Thyroid gland (tissue), 4 donors: ENCODE data around the gene ATP2A3. TPM values are rescaled to one million over a fixed set of nuclear protein-coding genes. Genes with fewer than 3 reads are reported as not detected.

Source experiments
- DNase-seq, 2 donors: peaks; one replicate each; pipeline ENCODE4 v3.0.0-alpha.2; 2019
- H3K27ac ChIP-seq, 3 donors: fragments of 200-600 bp; sonication (generic); 1 replicate in 2 of 3; 2 replicates in 1 of 3; pipeline ENCODE4 v1.5.1; 2016 to 2019; ENCODE audit warnings: mild to moderate bottlenecking in 1 of 3, moderate library complexity in 1 of 3
- H3K27me3 ChIP-seq: fragments of 200-600 bp; sonication (generic); one replicate; pipeline ENCODE4 v1.5.1; 2019
- H3K36me3 ChIP-seq, 2 donors: fragments of 200-600 bp; sonication (generic); one replicate each; pipeline ENCODE4 v1.5.1; 2016 to 2019
- H3K4me1 ChIP-seq, 2 donors: fragments of 200-600 bp; sonication (generic); one replicate each; pipeline ENCODE4 v1.5.1; 2017 to 2019
- H3K4me3 ChIP-seq, 3 donors: fragments of 200-600 bp; sonication (generic); replicated peaks in 1 of 3; 1 replicate in 2 of 3; 2 replicates in 1 of 3; pipeline ENCODE4 v1.5.1; 2016; ENCODE audit warnings: mild to moderate bottlenecking in 1 of 3
- H3K9me3 ChIP-seq: fragments of 200-600 bp; sonication (generic); one replicate; pipeline ENCODE4 v1.5.1; 2017
- CTCF ChIP-seq, 6 experiments: fragments of 200-600 bp in 3 of 6; fragments of 450-650 bp in 3 of 6; sonication (generic) in 3 of 6; IDR thresholded peaks; one replicate each; pipeline ENCODE4 v1.5.1; 2016 to 2019; ENCODE audit warnings: antibody characterized with exemption in 6 of 6, mild to moderate bottlenecking in 2 of 6, inconsistent platforms in 1 of 6, moderate library complexity in 1 of 6
- POLR2A ChIP-seq, 2 donors: fragments of 450-650 bp; IDR thresholded peaks; one replicate each; pipeline ENCODE4 v1.6.1; 2017; ENCODE audit warnings: antibody characterized with exemption in 2 of 2, mild to moderate bottlenecking in 2 of 2, moderate library complexity in 1 of 2
- WGBS, 2 donors: methylation state at CpG; one replicate each; pipeline ENCODE4 v1.1.5; 2017; 5-methylcytosine and 5-hydroxymethylcytosine counted together
- intact Hi-C: fragments of 100-400 bp; cut with DNase I; formaldehyde crosslinking; loops from one replicate; pipeline ENCODE4 v1.15.1; 2023
- total RNA-seq, 4 donors: library from RNA; depleted of rRNA; stranded (reverse); fragments of >200 nt; gene quantifications; one replicate each; pipeline ENCODE4 v1.2.3, GENCODE V29; 2016

ATP2A3 gene
- total RNA-seq, 4 donors from 2014 or later = 6.9 to 18.6 (median 9.1) TPM

GRCh38 chr17:3903881-3904290, 60.4 kb downstream of the ATP2A3 start:
- Histone ChIP-seq H3K4me1 (no peaks in the 10 kb centered on the region), H3K27me3 (no peaks in the 10 kb centered on the region), H3K9me3 (no peaks in the 10 kb centered on the region), H3K27ac (no peak overlapping the region), H3K4me3 (no peak overlapping the region), H3K36me3 (no peaks in the 10 kb centered on the region)
- 69 to 70% methylated on average over 10 to 11 of the region's 21 CpGs for WGBS, 2 donors
- intact Hi-C loops = no loop called here
- TF ChIP-seq POLR2A (IDR thresholded peaks at IDR 0.05) (no peak), CTCF (IDR thresholded peaks at IDR 0.05) (no peak)
- DNase-seq = no peak

GRCh38 chr17:3903051-3903825, 61.0 kb downstream of the ATP2A3 start:
- H3K4me3 ChIP-seq = no peak overlapping the region
- WGBS, 2 donors = 78 to 87% methylated on average over 6 to 15 of the region's 25 CpGs
- TF ChIP-seq CTCF (IDR thresholded peaks at IDR 0.05) (no peak), POLR2A (IDR thresholded peaks at IDR 0.05) (no peak)
- no peak overlapping the region for H3K27ac ChIP-seq
- H3K9me3 ChIP-seq = no peaks in the 10 kb centered on the region
- no peaks in the 10 kb centered on the region for H3K36me3 ChIP-seq
- H3K4me1 ChIP-seq = no peaks in the 10 kb centered on the region
- DNase-seq = no peak
- intact Hi-C loops = no loop called here
- H3K27me3 ChIP-seq = no peaks in the 10 kb centered on the region

GRCh38 chr17:3900646-3901045, 63.6 kb downstream of the ATP2A3 start:
- H3K36me3 ChIP-seq = no peaks in the 10 kb centered on the region
- no peak for DNase-seq
- 81 to 86% methylated on average over 6 of the region's 6 CpGs for WGBS, 2 donors
- intact Hi-C loops = no loop called here
- no peak overlapping the region for H3K27ac ChIP-seq
- H3K9me3 ChIP-seq = no peaks in the 10 kb centered on the region
- no peak for TF ChIP-seq CTCF (IDR thresholded peaks at IDR 0.05)
- no peak for TF ChIP-seq POLR2A (IDR thresholded peaks at IDR 0.05)
- H3K4me1 ChIP-seq = peaks cover 8 to 12% of the 10 kb centered on the region in 2 donors
- no peak overlapping the region for H3K4me3 ChIP-seq
- H3K27me3 ChIP-seq = no peaks in the 10 kb centered on the region

- Histone ChIP-seq H3K27me3 (no peaks in the 10 kb centered on the region), H3K4me3 (no peak overlapping the region), H3K27ac (no peak overlapping the region), H3K9me3 (no peaks in the 10 kb centered on the region), H3K36me3 (no peaks in the 10 kb centered on the region), H3K4me1 (peaks cover 32 to 34% of the 10 kb centered on the region in 2 donors)
- no peak for DNase-seq
- WGBS, 2 donors = 91 to 100% methylated on average over 3 to 8 of the region's 12 CpGs
- intact Hi-C loops = no loop called here
- TF ChIP-seq POLR2A (IDR thresholded peaks at IDR 0.05) (no peak), CTCF (IDR thresholded peaks at IDR 0.05) (no peak)
These were observed 66.5 kb downstream of the ATP2A3 start for GRCh38 chr17:3897731-3898130.

GRCh38 chr17:3896968-3897235, 67.3 kb downstream of the ATP2A3 start:
- Histone ChIP-seq H3K36me3 (no peaks in the 10 kb centered on the region), H3K27me3 (no peaks in the 10 kb centered on the region), H3K27ac (no peak overlapping the region), H3K4me3 (no peak overlapping the region), H3K4me1 (peaks cover 33 to 35% of the 10 kb centered on the region in 2 donors), H3K9me3 (no peaks in the 10 kb centered on the region)
- TF ChIP-seq CTCF (IDR thresholded peaks at IDR 0.05) = no peak
- no peak for TF ChIP-seq POLR2A (IDR thresholded peaks at IDR 0.05)
- WGBS, 2 donors = 84 to 91% methylated on average over 6 of the region's 6 CpGs
- no peak for DNase-seq
- intact Hi-C loops = no loop called here
